GM21576 (cell line): Measurements from ENCODE around the gene SLX4IP.

Experiments
- ATAC-seq: cut with Tn5 transposase; IDR thresholded peaks from one replicate; pipeline ENCODE4 v1.9.1; 2021; ENCODE audit warnings: mild to moderate bottlenecking, moderate library complexity; ENCODE audit not compliant: unreplicated experiment

The SLX4IP gene

GRCh38 chr20:10547276-10548114, 112.4 kb downstream of the SLX4IP start:
- no peak for ATAC-seq

DNA sequence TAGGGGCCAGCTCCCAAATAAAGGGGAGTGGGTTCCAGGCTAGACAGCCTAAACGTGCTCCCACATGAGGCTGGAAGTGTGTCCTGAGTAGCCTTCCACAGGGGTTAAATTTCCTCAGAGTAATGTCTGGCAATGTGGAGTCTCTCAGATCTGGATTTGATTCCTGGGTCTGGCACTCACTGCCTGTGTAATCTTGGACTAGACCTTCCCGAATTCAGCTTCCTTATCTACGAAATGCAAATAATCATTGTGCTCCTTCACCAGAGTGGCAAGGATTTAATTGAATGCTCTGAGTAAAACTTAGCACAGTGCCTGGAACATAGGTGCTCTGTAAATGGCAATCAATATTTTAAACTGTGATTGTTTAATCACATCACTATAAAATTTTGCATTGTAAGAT, 114.4 kb downstream of the SLX4IP start:
- no peak for ATAC-seq

GRCh38 chr20:10550204-10551118, 115.4 kb downstream of the SLX4IP start:
- no peak for ATAC-seq

GRCh38 chr20:10551732-10552724, 116.9 kb downstream of the SLX4IP start:
- peak; percentile 77 for ATAC-seq

- peak; percentile 54 for ATAC-seq
These were observed 118.3 kb downstream of the SLX4IP start for GRCh38 chr20:10553326-10553984.

- no peak for ATAC-seq
These were observed 119.2 kb downstream of the SLX4IP start for GRCh38 chr20:10554285-10554684.

- no peak for ATAC-seq
These were observed 120.3 kb downstream of the SLX4IP start for GRCh38 chr20:10555393-10555792.

DNA sequence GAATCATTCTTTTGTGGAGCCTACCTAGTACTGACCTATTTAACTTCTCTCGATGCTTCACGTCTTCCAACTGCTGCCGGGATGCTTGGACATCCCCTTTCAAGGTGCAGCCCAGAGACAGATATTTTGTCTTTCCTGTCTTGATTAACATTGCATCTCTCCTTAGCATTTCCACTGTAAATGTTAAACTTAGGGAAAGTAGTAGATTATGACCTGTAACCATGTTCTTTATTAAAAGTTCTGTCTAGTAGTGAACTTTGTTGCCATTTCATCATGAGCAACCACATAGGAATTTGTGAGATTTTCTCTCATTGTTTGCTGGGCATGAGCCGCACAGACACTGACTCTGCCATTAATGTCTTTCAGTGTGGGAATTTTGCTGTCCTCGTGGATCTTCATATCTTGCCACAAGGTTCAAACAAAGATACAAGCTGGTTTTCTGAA, 120.8 kb downstream of the SLX4IP start:
- no peak for ATAC-seq

- no peak for ATAC-seq
These were observed 121.5 kb downstream of the SLX4IP start for GRCh38 chr20:10556519-10557083.

DNA sequence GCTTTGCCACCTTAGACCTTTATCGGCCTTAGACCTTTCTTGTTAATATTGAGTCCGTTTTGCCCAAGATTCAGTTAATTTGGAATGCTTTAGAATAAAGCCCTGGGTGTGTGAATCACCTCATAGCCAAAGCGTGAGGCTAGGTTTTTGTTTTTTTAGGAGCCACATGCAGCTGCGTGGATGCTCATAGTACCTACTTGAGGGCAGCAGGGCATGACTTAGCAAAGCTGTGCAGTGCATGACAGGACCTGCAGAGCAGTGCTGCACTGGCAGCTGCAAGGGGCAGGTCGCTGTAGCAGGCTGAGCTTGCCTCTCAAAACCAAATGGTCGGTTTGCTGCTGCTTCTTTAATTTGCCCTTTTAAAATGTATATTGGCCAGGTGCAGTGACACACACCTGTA, 122.6 kb downstream of the SLX4IP start:
- no peak for ATAC-seq

DNA sequence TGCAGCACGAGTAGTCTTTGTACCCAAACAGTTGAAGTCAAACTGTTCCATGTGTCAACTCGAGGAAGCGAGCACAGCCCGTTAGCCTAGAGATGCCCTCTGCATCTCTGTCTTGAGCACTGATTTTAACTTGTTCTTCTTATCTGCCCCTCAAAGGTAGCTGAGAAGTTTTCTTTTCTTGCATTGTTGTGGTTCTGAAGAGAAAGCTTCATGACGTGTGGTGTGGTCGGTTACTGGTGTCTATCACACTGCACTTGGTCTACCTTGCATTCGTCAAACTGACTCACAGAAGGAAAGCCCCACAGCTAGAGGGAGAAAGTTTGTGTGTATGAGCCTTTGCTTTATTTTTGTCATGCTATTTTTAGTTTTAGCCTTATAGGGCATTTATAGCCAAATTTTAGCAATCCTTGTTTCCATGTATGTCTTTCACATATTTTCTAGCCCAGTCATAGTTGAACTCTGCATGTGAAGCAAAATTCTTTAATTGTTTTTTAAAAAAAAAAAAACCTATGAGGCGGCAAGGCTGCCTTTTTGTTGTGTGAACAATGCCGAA, 123.6 kb downstream of the SLX4IP start:
- ATAC-seq = peak; percentile 91

- ATAC-seq = no peak
These were observed 124.2 kb downstream of the SLX4IP start for GRCh38 chr20:10559266-10559665.

DNA sequence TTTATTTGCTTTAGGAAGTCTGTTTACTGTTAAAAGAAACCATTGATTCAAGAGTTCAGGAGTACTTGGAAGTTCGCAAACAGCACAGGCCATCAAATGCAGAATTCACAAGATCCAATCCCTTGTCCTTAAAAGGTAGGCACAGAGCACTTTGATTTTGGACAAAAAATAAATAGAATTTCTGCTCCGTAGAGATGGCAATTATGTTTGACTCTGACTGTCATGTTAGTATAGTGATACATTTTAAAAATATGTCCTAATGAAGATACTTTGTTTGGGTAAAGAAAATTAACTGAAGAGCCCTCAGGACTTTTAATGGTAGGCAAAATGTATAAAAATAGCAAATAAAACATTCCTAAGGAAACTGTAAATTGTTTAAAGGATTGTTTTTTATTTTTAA, 125.6 kb downstream of the SLX4IP start:
- no peak for ATAC-seq

- no peak for ATAC-seq
These were observed 126.2 kb downstream of the SLX4IP start for GRCh38 chr20:10561302-10561701.

GRCh38 chr20:10562899-10563298, 127.8 kb downstream of the SLX4IP start:
- ATAC-seq = no peak

DNA sequence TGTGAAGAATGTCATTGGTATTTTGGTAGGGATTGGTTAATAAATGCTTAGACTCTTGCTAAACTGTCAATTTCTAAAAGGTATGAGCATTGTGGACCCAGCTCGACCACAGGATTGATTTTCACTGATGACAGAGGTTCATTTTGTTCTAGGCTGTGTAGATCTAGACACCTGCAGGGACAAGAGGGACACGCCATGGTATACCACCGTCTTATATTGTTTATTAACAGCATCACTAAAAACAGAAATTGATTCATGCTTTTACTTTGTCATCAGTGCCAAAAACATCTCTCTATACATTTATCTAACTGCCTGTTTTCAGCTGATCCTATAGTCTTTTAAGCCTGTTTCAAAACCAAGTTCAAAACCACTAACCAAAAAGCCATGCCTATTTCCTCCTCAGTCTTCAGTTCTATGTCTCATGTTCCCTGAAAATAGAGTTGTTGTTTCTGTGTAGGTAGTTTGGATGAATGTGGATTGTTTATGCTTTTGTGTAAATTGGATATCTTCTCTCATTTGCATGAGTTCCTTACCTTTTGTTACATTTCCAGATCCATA, 128.9 kb downstream of the SLX4IP start:
- no peak for ATAC-seq

DNA sequence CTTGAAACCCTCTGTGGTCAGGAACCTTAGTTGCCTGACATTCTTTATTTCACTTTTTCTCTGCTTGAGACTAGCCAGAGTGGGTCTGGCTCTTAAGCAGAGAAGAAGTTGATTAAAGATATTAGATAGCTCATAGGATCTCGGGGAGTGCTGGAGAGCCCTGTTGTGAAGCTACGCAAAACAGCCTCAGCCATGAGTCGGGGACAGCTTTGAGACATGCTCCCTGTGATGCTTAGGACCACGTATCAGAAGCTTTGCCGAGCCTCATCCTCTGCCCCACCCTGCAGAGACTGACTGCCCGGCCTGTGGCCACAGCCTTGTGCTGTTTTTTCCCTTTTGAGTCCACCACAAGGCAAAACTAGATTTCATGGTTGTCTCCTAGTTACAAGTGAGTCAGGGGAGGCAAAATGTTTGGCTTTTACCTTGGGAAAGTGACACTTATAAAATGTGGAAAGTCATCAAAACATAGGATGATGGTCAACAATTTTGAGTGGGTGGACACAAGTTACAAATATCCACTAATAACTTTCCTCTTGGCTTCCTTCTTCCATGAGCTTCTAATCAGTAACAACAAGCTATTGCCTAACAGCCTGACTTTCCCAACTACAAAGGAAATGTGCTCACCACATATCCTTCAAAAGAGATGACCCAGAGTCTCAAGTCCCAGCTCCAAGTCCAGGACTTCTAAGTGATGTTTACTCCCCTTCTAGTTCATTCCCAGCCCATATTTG, 130.3 kb downstream of the SLX4IP start:
- no peak for ATAC-seq
